Stimulated activated naive CD4-positive, alpha-beta T cell treated with Interleukin-2 at 50 U/mL for 16 hours (primary cell): ENCODE measurements around the gene ZNF232.
"Not testable (repeated sequence)": the region's sequence is repeated elsewhere in the genome, so short reads cannot be mapped to it uniquely, and the experiment has no call there.

Experiments
- DNase-seq: peaks from one replicate; lab custom pipeline; 2025; lab: John Stamatoyannopoulos, UW

ZNF232 gene

GRCh38 chr17:5097101-5097834, 14.4 kb downstream of the ZNF232 start:
- DNase-seq, result no peak

GRCh38 chr17:5096731-5097100, 15.0 kb downstream of the ZNF232 start:
- DNase-seq, result no peak

DNA sequence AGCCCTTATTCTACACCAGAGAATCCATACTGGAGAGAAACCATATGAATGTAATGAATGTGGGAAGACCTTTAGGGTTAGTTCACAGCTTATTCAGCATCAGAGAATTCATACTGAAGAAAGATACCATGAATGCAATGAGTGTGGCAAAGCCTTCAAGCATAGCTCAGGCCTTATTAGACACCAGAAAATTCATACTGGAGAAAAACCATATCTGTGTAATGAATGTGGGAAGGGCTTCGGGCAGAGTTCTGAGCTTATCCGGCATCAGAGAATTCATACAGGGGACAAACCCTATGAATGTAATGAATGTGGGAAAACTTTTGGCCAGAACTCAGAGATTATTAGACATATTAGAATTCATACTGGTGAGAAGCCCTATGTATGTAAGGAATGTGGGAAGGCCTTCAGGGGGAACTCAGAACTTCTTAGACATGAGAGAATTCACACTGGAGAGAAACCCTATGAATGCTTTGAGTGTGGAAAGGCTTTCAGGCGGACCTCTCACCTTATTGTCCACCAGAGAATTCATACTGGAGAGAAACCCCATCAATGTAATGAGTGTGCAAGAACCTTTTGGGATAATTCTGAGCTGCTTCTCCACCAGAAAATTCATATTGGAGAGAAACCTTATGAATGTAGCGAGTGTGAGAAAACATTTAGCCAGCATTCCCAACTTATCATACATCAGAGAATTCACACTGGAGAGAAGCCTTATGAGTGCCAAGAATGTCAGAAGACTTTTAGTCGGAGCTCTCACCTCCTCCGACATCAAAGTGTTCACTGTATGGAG, 19.3 kb downstream of the ZNF232 start:
- DNase-seq, result no peak

DNA sequence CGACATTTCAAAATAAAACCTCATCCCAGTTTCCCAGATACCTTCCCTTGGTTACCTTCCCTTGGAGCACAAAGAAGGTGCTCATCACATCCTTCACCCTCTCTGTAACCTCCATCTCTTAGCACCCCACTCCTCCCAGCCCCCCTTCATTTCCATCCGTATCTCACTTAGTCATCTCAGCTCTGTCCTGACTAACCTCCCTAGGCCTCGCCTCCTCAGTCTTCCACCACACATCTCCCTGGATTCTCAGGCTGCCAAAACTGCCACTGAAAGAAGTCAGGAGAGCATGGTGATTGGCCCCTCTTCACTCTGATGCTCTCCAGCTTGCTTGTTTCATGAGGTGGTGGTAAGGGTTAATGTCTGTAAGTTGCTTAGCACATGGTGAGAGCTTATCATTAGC, 31.1 kb downstream of the ZNF232 start:
- no peak for DNase-seq

DNA sequence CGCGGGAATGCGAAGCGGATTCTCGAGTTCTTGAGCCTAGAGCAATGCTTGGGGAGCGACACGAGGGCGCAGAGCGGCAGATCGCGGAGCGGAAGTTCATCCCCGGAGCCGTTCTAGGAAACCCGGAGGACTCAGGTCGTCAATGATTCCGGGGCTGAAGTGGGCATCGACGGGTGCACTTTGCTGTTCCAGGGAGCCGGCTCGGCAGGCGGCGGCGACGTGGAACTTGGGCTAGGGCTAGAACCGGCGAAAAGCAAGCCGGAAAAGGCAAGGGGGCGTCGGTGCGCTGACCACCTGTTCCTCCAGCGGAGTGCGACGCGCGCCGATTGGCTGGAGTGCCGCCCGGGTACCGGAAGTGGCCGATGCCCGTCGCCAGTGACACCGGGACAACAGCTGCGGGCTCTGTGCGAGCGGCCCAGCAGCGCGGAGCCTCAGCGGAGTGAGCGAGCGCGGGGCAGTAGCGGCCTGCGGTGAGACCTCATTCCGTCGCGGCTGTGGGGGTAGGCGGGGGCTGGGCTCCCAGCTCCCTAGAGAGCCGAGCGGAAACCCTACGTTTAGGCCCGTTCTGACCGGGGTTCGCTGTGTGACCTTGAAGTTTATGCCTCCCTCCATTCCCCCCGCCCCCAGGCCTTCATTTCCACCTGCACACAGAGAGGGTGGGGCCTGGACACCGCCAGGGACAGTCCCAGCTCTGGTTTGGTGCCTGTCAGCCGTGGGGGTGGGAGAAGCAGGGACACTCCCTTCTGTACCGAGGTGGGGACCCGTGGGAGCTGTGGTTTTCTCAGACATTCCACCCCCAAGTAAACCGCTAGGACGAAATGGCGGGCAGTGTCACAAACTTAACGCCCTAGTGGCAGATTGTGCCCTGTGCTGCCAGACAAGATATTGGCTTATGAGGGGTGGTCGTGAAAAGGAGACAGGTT, 33.3 kb downstream of the ZNF232 start, which contains the start of gene ZFP3:
TSS of gene ZFP3 (plus strand) at position 362 of the 923 bp plus-strand sequence. CDS start 13,038 bp downstream, outside the sequence.
- peak; percentile 74 for DNase-seq

- DNase-seq, result no peak
These were observed 33.9 kb downstream of the ZNF232 start for GRCh38 chr17:5077781-5078105.

DNA sequence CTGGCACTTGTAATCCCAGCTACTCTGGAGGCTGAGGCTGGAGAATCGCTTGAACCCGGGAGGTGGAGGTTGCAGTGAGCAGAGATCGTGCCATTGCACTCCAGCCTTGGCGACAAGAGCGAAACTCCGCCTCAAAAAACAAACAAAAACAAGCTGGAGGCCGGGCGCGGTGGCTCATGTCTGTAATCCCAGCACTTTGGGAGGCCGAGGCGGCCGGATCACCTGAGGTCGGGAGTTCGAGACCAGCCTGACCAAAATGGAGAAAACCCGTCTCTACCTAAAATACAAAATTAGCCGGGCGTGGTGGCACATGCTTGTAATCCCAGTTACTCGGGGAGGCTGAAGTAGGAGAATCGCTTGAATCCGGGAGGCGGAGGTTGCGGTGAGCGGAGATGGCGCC, 34.4 kb downstream of the ZNF232 start:
- not testable (repeated sequence) for DNase-seq

DNA sequence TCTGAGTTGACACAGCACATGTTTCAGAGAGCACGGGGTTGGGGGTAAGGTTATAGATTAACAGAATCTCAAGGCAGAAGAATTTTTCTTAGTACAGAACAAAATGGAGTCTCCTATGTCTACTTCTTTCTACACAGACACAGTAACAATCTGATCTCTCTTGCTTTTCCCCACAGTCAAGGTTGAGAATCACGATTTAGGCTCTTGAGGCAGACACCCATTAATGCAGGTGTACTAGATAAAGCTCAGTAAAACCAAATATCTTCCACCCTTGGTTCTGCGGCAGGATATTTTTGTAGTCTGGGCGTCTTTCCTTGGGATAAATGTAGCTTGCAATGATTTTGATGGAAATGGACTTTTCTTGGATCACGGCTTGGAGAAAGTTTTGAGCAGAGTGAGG, 36.2 kb downstream of the ZNF232 start:
- DNase-seq, result not testable (repeated sequence)

DNA sequence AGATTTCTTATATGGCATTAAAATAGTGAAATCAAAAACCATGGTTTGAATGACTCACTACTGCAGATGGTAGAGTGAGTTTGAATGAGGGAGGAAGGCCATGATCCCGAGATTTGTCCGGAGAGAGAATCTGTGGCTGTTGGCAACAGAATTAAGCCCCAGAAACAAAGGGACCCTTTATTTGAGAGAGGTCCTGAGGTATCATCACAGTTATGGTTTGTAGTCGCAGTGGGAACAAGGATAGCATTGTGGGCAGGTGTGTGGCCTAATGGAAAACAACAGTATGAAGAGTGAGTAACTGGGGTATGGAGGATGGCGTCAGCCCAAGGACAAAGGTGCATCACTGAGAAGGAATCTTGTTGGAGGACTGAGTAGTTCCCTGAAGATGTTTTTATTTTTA, 42.0 kb downstream of the ZNF232 start:
- DNase-seq, result no peak

DNA sequence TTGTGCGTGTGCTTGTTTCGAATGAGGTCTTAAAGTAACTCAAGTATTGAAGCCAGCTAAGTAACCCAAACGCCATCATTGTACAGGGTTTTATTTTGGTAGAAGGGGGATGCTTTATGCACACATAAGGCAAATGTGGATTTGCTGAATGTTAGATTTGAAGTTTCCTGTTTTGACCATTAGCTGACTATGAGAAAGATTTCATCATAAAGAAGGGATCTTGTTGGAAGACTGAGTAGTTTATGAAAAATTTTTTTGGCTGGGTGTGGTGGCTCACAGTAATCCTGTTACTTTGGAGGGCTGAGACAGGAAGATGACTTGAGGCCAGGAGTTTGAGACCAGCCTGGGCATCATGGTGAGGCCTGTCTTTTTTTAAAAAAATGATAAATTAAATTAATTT, 43.4 kb downstream of the ZNF232 start:
- DNase-seq, result no peak

DNA sequence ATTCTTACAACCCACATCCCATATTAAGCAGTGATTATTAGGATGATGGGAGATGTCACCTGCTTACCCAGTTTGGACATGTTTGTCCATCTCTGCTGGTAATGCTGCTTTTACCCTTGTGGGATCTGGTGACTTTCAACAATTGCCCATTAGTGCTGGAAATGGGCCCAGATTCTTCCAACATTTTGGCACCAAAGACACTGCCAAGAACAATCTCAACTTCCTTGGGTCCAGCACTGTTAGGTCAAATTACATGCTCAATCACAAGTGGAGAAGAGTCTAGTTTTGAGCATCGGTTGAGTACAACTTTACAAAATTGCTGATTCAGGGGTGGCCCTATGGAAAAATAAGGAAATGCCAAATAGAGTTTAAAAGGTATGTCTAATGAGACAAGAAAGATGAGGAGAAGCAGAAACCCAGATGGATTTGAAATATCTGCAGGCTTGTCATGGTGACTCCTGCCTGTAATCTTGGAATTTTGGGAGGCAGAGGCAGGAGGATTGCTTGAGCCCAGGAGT, 46.4 kb downstream of the ZNF232 start:
- DNase-seq, result no peak
